ENCODE results near the gene IGFBP5.

The IGFBP5 gene

GRCh38 chr2:216687111-216687510 is 8.2 kb downstream of the IGFBP5 start:
- TF ChIP-seq CTCF (IDR thresholded peaks at IDR 0.05; ENCODE audit: low read depth, low read length, missing control alignments): no peak
- no peak overlapping the region for H3K4me3 ChIP-seq (ENCODE audit: low read depth, low read length)
- in situ Hi-C loops (cut with HindIII; ENCODE audit: low sequenced_read_pairs): no loop called here
- no peak for DNase-seq (ENCODE audit: low read depth)

GRCh38 chr2:216685327-216685875 is 9.9 kb downstream of the IGFBP5 start:
- in situ Hi-C loops (cut with HindIII; ENCODE audit: low sequenced_read_pairs): no loop called here

GRCh38 chr2:216683846-216684245 is 11.5 kb downstream of the IGFBP5 start:
- in situ Hi-C loops (cut with HindIII; ENCODE audit: low sequenced_read_pairs): no loop called here
- no peak for TF ChIP-seq CTCF (IDR thresholded peaks at IDR 0.05; ENCODE audit: low read depth, low read length, missing control alignments)
- no peak overlapping the region for H3K4me3 ChIP-seq (ENCODE audit: low read depth, low read length)
- no peak for DNase-seq (ENCODE audit: low read depth)

More at GRCh38 chr2:216685327-216685875, 9.9 kb downstream of the IGFBP5 start:
- H3K4me3 ChIP-seq (ENCODE audit: low read depth, low read length): no peak overlapping the region
- DNase-seq (ENCODE audit: low read depth): no peak
- TF ChIP-seq CTCF (IDR thresholded peaks at IDR 0.05; ENCODE audit: low read depth, low read length, missing control alignments): no peak

DNA sequence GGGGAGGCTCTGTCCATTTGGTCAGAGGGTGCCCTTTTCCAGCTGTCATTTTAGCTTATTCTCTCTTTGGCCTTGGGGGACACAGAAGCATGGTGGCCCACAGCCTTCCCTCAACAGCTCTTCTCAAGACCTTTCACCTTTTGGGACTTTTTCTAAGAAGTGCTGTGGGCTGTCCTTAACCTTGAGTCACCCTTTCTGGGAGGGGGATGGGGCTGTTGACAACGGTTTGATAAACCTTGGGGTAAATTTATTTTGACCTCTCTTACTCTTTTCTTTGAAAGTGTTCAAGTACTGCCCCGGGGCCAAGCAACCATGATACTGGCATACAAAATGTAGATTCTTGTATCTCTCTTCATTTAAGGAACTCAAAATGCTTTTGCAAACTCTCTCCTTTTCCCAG is 13.7 kb downstream of the IGFBP5 start:
- no peak for DNase-seq (ENCODE audit: low read depth)
- TF ChIP-seq CTCF (IDR thresholded peaks at IDR 0.05; ENCODE audit: low read depth, low read length, missing control alignments): no peak
- in situ Hi-C loops (cut with HindIII; ENCODE audit: low sequenced_read_pairs): no loop called here
- no peak overlapping the region for H3K4me3 ChIP-seq (ENCODE audit: low read depth, low read length)

DNA sequence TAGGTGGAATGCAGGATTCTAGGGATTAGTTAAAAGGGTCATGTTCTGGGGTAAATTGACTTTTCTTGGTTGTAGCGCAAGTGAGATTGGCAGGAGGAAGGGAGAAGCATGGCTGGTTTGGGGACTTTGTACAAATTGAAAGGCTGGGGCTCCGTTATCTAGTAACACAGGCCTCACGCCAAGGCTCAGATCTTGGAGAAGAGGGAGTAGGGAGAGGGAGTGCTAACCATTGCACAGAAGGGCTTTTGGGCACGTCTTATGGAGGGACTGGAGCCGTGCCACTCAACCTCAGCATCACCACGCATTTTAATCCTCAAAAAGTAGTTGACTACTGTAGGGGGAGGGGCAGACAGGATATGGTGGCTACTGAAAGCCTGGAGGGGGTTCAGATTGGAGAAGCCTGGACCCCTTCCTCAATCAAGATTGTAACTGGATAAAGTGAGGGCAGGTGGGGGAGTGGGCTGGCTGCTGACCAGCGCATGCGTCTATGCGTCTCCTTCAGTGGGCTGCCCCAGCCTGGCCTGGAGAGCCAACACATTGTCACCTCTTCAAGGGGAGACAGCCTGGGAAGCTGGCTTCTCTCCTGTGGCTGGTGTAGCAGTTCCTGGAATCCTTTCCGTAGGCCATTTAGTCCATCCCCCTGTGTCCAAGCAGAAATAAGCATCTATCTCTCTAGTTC is 14.3 kb downstream of the IGFBP5 start:
- DNase-seq (ENCODE audit: low read depth): no peak
- in situ Hi-C loops (cut with HindIII; ENCODE audit: low sequenced_read_pairs): no loop called here
- H3K4me3 ChIP-seq (ENCODE audit: low read depth, low read length): no peak overlapping the region
- no peak for TF ChIP-seq CTCF (IDR thresholded peaks at IDR 0.05; ENCODE audit: low read depth, low read length, missing control alignments)

DNA sequence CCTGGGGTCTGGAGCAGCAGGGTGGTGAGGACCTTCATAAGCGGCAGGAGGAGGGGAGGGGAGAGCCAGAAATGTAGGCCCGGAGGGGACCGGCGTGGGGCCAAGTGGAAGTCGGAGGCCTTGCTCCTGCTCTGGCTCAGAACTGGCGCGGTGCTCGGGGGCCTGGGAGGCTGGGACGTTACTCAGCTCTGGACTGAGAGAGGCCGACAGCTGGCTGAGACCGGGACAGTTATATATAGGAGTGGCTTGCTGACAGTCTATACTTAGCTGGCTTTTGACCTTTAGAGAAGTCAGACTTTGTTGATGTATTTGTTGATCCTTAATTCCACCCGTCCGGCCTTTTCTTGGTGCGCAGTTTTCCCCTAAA is 15.7 kb downstream of the IGFBP5 start:
- DNase-seq (ENCODE audit: low read depth): no peak
- in situ Hi-C loops (cut with HindIII; ENCODE audit: low sequenced_read_pairs): no loop called here
- no peak for TF ChIP-seq CTCF (IDR thresholded peaks at IDR 0.05; ENCODE audit: low read depth, low read length, missing control alignments)
- H3K4me3 ChIP-seq (ENCODE audit: low read depth, low read length): no peak overlapping the region
